Transverse colon (tissue), 4 donors: ENCODE results near the gene LZIC.

Experiments used
- POLR2A ChIP-seq: fragments of 450-650 bp; IDR thresholded peaks from one replicate; pipeline ENCODE4 v1.6.1; 2016; ENCODE audit warnings: antibody characterized with exemption, mild to moderate bottlenecking, moderate library complexity
- POLR2AphosphoS5 ChIP-seq, 3 donors: sonication (generic); formaldehyde crosslinking; IDR thresholded peaks; one replicate each; pipeline ENCODE4 v1.6.1; 2016; ENCODE audit warnings: antibody characterized with exemption in 3 of 3
- TF ChIP-seq, protein P1 (sequence below), 5 experiments: fragments of 200-600 bp in 3 of 5; fragments of 450-650 bp in 2 of 5; sonication (generic) in 3 of 5; IDR thresholded peaks; 1 replicate in 2 of 5; 2 replicates in 3 of 5; pipeline ENCODE4 v1.5.1; 2016 to 2017; ENCODE audit warnings: antibody characterized with exemption in 5 of 5, inconsistent platforms in 3 of 5, mild to moderate bottlenecking in 2 of 5, moderate library complexity in 1 of 5

DNA sequence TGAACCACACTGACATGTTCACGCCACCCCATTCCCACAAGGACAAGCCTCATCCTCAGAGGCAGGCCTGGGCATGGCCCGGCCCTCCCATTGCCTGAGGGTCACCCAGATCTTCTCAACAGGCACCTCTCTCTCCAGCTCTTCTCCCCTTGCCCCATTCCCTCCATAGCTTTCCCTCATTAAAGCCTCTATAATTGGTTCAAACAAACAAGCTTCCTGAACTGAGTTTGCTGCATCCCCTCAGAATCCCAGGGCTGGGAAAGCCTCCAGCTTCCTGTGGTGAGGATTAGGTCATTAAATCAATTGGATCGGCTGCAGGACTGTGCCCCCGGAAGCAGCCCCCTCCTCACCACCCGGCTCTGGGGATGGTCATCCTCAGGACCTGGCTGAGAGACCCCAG, 52.0 kb downstream of the LZIC start:
- TF ChIP-seq, protein P1, sequence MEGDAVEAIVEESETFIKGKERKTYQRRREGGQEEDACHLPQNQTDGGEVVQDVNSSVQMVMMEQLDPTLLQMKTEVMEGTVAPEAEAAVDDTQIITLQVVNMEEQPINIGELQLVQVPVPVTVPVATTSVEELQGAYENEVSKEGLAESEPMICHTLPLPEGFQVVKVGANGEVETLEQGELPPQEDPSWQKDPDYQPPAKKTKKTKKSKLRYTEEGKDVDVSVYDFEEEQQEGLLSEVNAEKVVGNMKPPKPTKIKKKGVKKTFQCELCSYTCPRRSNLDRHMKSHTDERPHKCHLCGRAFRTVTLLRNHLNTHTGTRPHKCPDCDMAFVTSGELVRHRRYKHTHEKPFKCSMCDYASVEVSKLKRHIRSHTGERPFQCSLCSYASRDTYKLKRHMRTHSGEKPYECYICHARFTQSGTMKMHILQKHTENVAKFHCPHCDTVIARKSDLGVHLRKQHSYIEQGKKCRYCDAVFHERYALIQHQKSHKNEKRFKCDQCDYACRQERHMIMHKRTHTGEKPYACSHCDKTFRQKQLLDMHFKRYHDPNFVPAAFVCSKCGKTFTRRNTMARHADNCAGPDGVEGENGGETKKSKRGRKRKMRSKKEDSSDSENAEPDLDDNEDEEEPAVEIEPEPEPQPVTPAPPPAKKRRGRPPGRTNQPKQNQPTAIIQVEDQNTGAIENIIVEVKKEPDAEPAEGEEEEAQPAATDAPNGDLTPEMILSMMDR (IDR thresholded peaks at IDR 0.05), result no peak
- no peak for TF ChIP-seq POLR2A
- TF ChIP-seq POLR2AphosphoS5 (IDR thresholded peaks at IDR 0.05), result no peak
